Activated naive CD8-positive, alpha-beta T cell treated with anti-CD3 and anti-CD28 coated beads for 36 hours (primary cell): Measurements from ENCODE around the gene RMND5A. TPM values are rescaled to one million over a fixed set of nuclear protein-coding genes. Genes with fewer than 3 reads are reported as not detected.
A peak's percentile ranks its signal among the peaks of the same experiment; 100 is the strongest.
"Not testable (repeated sequence)": the region's sequence is repeated elsewhere in the genome, so short reads cannot be mapped to it uniquely, and the experiment has no call there.

ENCODE experiments used
- DNase-seq: peaks from one replicate; pipeline ENCODE4 v3.0.0; 2021
- H3K27ac Mint-ChIP-seq: one replicate; pipeline ENCODE4 v1.8.0; 2022; ENCODE audit warnings: mild to moderate bottlenecking, moderate library complexity, mixed read lengths
- H3K27me3 Mint-ChIP-seq: one replicate; pipeline ENCODE4 v1.8.0; 2022; ENCODE audit warnings: mild to moderate bottlenecking, mixed read lengths
- H3K36me3 Mint-ChIP-seq: one replicate; pipeline ENCODE4 v1.8.0; 2021; ENCODE audit warnings: mild to moderate bottlenecking, mixed read lengths
- H3K4me1 Mint-ChIP-seq: one replicate; pipeline ENCODE4 v1.8.0; 2021; ENCODE audit warnings: mixed read lengths
- H3K4me3 Mint-ChIP-seq: one replicate; pipeline ENCODE4 v1.8.0; 2022; ENCODE audit warnings: mild to moderate bottlenecking, moderate library complexity, mixed read lengths
- H3K9me3 Mint-ChIP-seq: one replicate; pipeline ENCODE4 v1.8.0; 2022; ENCODE audit warnings: mixed read lengths
- total RNA-seq, 2 experiments: library from RNA; stranded (reverse); gene quantifications; one replicate each; pipeline ENCODE4 v1.2.3, GENCODE V29; 2021

RMND5A gene, protein sequence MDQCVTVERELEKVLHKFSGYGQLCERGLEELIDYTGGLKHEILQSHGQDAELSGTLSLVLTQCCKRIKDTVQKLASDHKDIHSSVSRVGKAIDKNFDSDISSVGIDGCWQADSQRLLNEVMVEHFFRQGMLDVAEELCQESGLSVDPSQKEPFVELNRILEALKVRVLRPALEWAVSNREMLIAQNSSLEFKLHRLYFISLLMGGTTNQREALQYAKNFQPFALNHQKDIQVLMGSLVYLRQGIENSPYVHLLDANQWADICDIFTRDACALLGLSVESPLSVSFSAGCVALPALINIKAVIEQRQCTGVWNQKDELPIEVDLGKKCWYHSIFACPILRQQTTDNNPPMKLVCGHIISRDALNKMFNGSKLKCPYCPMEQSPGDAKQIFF
- 10 to 100 TPM; 63.4 to 65.9 TPM for total RNA-seq

GRCh38 chr2:86719637-86720539 is at the start of gene RMND5A:
RMND5A (plus strand) TSS chr2:86720291; CDS start chr2:86720668, 377 bp downstream.
- peak within 1 kb of the TSS; percentile 87 for H3K4me3 Mint-ChIP-seq
- not testable (repeated sequence) for H3K27me3 Mint-ChIP-seq, H3K9me3 Mint-ChIP-seq, H3K36me3 Mint-ChIP-seq, H3K4me1 Mint-ChIP-seq
- H3K27ac Mint-ChIP-seq = peak within 1 kb of the TSS; percentile 89
- DNase-seq = peak; percentile 95

DNA sequence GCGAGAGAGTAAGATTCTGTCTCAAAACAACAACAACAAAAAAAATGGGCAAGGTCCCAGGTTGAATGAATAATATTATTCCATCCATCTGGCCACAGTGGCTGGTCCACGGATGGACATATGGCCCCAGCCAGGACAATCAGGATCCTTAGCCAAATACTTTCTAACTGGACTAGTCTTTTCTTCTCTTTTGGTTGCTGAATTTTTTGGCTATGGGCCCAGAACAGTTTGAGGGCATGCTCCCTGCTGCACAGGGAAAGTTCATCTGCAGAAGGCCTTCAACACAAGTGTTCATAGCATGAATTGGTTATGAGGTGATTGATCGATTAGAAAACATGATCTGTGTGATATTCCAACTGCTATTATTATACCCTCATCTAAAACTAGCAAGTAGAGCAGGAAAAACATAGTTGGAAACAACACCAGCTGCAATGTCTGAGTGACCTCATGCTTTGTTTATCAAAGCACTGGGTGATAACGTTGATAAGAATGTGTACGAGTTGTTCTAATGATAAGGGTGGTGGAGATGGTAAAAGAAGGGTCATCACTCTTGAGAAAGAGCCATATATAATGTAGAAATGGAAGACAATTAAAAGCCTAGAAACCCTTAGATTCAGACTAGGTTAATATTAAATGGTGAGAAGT is 48.6 kb upstream of the RMND5A start:
- Mint-ChIP-seq H3K9me3 (no peaks in the 10 kb centered on the region), H3K36me3 (peaks cover 7% of the 10 kb centered on the region), H3K4me3 (no peak overlapping the region), H3K27ac (no peak overlapping the region), H3K27me3 (no peaks in the 10 kb centered on the region), H3K4me1 (no peaks in the 10 kb centered on the region)
- DNase-seq = no peak

GRCh38 chr2:86672027-86672545 is 48.0 kb upstream of the RMND5A start:
- no peaks in the 10 kb centered on the region for H3K9me3 Mint-ChIP-seq
- H3K4me3 Mint-ChIP-seq = no peak overlapping the region
- no peaks in the 10 kb centered on the region for H3K27me3 Mint-ChIP-seq
- H3K4me1 Mint-ChIP-seq = no peaks in the 10 kb centered on the region
- DNase-seq = no peak
- peaks cover 4% of the 10 kb centered on the region for H3K36me3 Mint-ChIP-seq
- no peak overlapping the region for H3K27ac Mint-ChIP-seq

GRCh38 chr2:86673011-86673410 is 47.1 kb upstream of the RMND5A start:
- Mint-ChIP-seq H3K27me3 (no peaks in the 10 kb centered on the region), H3K9me3 (no peaks in the 10 kb centered on the region), H3K27ac (no peak overlapping the region), H3K4me1 (no peaks in the 10 kb centered on the region), H3K4me3 (no peak overlapping the region), H3K36me3 (peaks cover under 1% of the 10 kb centered on the region)
- no peak for DNase-seq

DNA sequence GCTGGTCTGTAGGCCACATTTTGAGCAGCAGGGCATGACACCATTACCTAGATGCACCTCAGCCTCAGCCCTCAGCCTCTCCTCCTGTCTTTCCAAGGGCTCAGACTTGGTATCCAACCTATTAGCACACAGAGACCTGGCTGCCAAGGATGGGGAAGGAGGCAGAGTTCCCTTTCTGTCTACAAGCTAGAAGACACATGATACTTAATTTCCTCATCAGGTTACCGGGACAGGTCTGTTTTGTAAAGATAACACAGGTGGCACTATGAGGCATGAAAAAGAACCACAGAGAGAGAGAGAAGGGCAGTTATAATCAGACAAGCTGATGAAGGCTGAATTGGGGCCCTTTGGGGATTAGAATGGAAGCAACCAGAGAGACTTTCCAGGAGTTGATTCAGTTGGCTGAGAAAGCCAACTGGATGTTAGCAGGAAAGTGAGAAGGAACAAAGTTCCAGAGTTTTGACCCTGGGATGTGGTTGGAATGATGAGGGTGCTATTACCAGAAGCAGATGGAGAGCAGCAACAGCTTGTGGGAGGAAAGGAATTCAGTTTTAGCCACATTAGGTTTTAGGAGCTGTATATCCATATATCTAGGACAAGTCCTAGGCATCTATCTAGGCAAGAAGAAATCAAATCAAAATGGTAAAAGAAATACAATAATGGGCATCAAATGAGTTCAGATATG is 46.0 kb upstream of the RMND5A start:
- Mint-ChIP-seq H3K36me3 (peaks cover 2% of the 10 kb centered on the region), H3K4me1 (peaks cover 2% of the 10 kb centered on the region), H3K27me3 (no peaks in the 10 kb centered on the region), H3K9me3 (no peaks in the 10 kb centered on the region), H3K27ac (no peak overlapping the region), H3K4me3 (no peak overlapping the region)
- no peak for DNase-seq

- H3K4me1 Mint-ChIP-seq = peaks cover 2% of the 10 kb centered on the region
- no peak for DNase-seq
- no peaks in the 10 kb centered on the region for H3K27me3 Mint-ChIP-seq
- no peaks in the 10 kb centered on the region for H3K9me3 Mint-ChIP-seq
- peaks cover 2% of the 10 kb centered on the region for H3K36me3 Mint-ChIP-seq
- no peak overlapping the region for H3K4me3 Mint-ChIP-seq
- H3K27ac Mint-ChIP-seq = no peak overlapping the region
Measured at GRCh38 chr2:86675104-86675503, 45.0 kb upstream of the RMND5A start.

DNA sequence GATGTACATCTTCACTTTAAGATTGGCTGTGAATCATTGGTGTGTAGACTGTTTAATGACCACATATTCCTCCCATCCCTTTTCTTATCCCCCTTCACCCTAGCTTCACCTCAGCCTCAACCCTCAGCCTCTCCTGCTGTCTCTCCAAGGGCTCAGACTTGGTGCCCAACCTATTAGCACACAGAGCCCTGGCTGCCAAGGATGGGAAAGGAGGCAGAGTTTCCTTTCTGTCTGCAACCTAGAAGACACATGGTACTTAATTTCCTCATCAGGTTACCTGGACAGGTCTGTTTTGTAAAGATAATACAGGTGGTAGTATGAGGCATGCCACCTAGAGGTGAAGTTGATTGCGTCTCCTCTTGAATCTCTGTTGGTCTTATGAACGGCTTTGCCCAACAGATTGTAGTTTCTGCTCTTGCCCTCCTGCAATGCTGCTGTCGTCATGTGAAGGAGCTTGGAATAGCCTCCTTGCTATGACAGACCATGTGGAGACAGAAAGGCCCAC is 44.5 kb upstream of the RMND5A start:
- H3K36me3 Mint-ChIP-seq = peaks cover 2% of the 10 kb centered on the region
- DNase-seq = no peak
- no peak overlapping the region for H3K4me3 Mint-ChIP-seq
- no peaks in the 10 kb centered on the region for H3K27me3 Mint-ChIP-seq
- H3K27ac Mint-ChIP-seq = no peak overlapping the region
- H3K9me3 Mint-ChIP-seq = no peaks in the 10 kb centered on the region
- peaks cover 2% of the 10 kb centered on the region for H3K4me1 Mint-ChIP-seq

- no peak for DNase-seq
- H3K27me3 Mint-ChIP-seq = no peaks in the 10 kb centered on the region
- no peaks in the 10 kb centered on the region for H3K9me3 Mint-ChIP-seq
- no peak overlapping the region for H3K27ac Mint-ChIP-seq
- H3K4me3 Mint-ChIP-seq = no peak overlapping the region
- H3K4me1 Mint-ChIP-seq = peaks cover 4% of the 10 kb centered on the region
- H3K36me3 Mint-ChIP-seq = peaks cover 2% of the 10 kb centered on the region
Measured at GRCh38 chr2:86677816-86678215, 42.3 kb upstream of the RMND5A start.

DNA sequence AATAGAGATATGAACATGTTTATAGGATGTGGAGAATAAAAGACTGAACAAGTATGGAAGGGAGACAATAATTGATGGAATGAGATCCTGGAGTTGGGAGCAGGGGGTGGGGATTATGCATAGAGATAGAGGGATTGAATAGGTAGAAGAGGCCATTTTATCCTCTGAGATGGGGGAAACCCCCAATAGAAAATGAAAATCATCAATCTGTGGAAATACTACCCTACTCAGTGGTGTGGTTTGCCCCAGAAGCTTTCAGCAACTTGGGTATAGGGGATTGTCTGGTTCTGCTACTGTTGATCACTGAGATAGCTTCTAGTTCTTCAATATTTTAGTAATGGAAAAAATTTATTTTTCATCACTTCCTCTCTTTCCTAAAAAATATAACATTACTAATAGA is 41.1 kb upstream of the RMND5A start:
- Mint-ChIP-seq H3K9me3 (no peaks in the 10 kb centered on the region), H3K4me3 (no peak overlapping the region), H3K27ac (no peak overlapping the region), H3K4me1 (peaks cover 4% of the 10 kb centered on the region), H3K36me3 (peaks cover 2% of the 10 kb centered on the region), H3K27me3 (no peaks in the 10 kb centered on the region)
- DNase-seq = no peak

DNA sequence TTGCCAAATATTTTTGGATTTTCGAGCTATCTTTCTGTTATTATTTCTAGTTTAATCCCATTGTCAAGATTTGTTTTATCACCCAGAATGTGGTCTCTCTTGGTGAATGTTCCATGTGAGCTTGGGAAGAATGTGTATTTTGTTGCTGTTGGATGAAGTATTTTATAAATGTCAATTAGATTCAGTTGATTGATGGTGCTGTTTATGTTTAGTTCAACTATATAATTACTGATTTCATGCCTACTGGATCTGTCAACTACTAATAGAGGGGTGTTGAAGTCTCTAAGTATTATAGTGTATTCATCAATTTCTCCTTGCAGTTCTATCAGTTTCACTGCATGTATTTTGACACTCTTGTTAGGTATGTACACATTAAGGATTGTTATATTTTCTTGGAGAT is 34.7 kb upstream of the RMND5A start:
- no peak for DNase-seq
- peaks cover 2% of the 10 kb centered on the region for H3K4me1 Mint-ChIP-seq
- no peak overlapping the region for H3K27ac Mint-ChIP-seq
- no peaks in the 10 kb centered on the region for H3K9me3 Mint-ChIP-seq
- H3K27me3 Mint-ChIP-seq = no peaks in the 10 kb centered on the region
- H3K36me3 Mint-ChIP-seq = peaks cover 2% of the 10 kb centered on the region
- no peak overlapping the region for H3K4me3 Mint-ChIP-seq

DNA sequence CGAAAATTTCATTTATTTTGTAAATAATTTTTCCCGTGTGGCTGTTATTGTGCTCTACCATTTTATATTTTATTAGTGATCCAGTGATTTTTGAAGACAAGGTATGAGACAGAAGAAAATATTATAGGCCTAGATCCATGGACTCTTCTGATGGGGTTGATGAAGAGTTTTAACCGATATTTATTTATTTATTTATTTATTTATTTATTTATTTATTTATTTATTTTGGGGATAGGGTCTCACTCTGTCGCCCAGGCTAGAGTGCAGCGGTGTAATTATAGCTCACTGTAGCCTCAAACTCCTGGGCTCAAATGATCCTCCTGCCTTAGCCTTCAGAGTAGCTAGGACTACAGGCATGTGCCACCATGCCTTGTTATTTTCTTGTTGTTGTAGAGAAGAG is 33.6 kb upstream of the RMND5A start:
- H3K27ac Mint-ChIP-seq = no peak overlapping the region

GRCh38 chr2:86686905-86687304 is 33.2 kb upstream of the RMND5A start:
- no peaks in the 10 kb centered on the region for H3K27me3 Mint-ChIP-seq
- H3K4me3 Mint-ChIP-seq = no peak overlapping the region
- H3K27ac Mint-ChIP-seq = no peak overlapping the region
- peaks cover under 1% of the 10 kb centered on the region for H3K9me3 Mint-ChIP-seq
- no peak for DNase-seq
- no peaks in the 10 kb centered on the region for H3K4me1 Mint-ChIP-seq
- peaks cover 3% of the 10 kb centered on the region for H3K36me3 Mint-ChIP-seq

More for the DNA sequence above, 33.6 kb upstream of the RMND5A start:
- Mint-ChIP-seq H3K9me3 (no peaks in the 10 kb centered on the region), H3K4me1 (no peaks in the 10 kb centered on the region), H3K27me3 (no peaks in the 10 kb centered on the region), H3K4me3 (no peak overlapping the region), H3K36me3 (peaks cover 2% of the 10 kb centered on the region)
- DNase-seq = no peak

DNA sequence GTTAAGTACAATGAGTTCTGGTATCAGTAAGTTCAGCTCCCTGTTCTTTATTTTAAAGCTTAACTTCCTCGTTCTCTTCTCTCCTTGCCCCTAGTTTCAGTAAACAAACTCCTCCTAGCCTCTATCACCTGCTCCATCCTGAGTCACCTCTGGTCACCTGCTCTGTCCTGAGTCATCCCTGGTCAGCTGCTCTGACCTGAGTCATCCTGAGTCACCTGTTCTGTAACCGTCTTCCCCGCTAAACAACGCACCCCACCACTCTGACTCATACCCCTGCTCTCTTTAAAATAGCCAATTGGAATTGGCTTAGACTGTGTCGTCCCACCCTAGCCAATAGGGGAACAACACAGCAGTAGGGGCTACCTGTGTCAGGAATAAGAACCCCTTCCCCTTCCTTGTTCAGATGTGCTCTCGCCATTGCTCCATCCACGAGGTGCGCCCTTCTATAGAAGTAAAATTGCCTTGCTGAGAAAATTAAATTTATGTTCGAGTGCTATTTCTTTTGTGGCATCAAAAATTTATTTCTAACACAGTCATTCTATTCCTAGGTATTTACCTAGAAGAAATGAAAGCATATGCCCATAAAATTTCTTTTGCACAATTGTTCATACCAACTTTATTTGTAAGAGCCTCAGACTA is 24.9 kb upstream of the RMND5A start:
- Mint-ChIP-seq H3K9me3 (peaks cover 21% of the 10 kb centered on the region), H3K27ac (no peak overlapping the region), H3K4me3 (no peak overlapping the region), H3K4me1 (peaks cover 10% of the 10 kb centered on the region), H3K36me3 (peaks cover 19% of the 10 kb centered on the region), H3K27me3 (no peaks in the 10 kb centered on the region)
- DNase-seq = peak; percentile 5

- Mint-ChIP-seq H3K9me3 (peaks cover 20% of the 10 kb centered on the region), H3K27ac (peak overlapping the region; percentile 4), H3K36me3 (peaks cover 18% of the 10 kb centered on the region), H3K27me3 (no peaks in the 10 kb centered on the region), H3K4me3 (peak overlapping the region; percentile 3), H3K4me1 (peaks cover 10% of the 10 kb centered on the region)
- no peak for DNase-seq
Measured at GRCh38 chr2:86697551-86698104, 22.5 kb upstream of the RMND5A start.
